Tibial nerve (tissue), 4 donors: ENCODE measurements around the gene ASIC2. TPM values are rescaled to one million over a fixed set of nuclear protein-coding genes. Genes with fewer than 3 reads are reported as not detected.

Source experiments
- DNase-seq, 2 donors: peaks; one replicate each; pipeline ENCODE4 v3.0.0-alpha.2; 2019; ENCODE audit warnings: low spot score in 2 of 2
- H3K27ac ChIP-seq, 4 donors: fragments of 200-600 bp; sonication (generic) in 3 of 4; one replicate each; pipeline ENCODE4 v1.5.1; 2017 to 2019; ENCODE audit warnings: mild to moderate bottlenecking in 1 of 4
- H3K27me3 ChIP-seq, 2 donors: fragments of 200-600 bp; sonication (generic) in 1 of 2; one replicate each; pipeline versions ENCODE4 v1.5.1 to v1.6.0; 2017 to 2019
- H3K36me3 ChIP-seq, 3 donors: fragments of 200-600 bp; sonication (generic); one replicate each; pipeline ENCODE4 v1.5.1; 2018 to 2019
- H3K4me1 ChIP-seq, 4 donors: fragments of 200-600 bp; sonication (generic) in 3 of 4; one replicate each; pipeline ENCODE4 v1.5.1; 2017 to 2019
- H3K4me3 ChIP-seq, 4 donors: fragments of 200-600 bp; sonication (generic) in 3 of 4; one replicate each; pipeline ENCODE4 v1.5.1; 2017 to 2019; ENCODE audit warnings: mild to moderate bottlenecking in 1 of 4, moderate library complexity in 1 of 4
- H3K9me3 ChIP-seq, 4 donors: fragments of 200-600 bp; sonication (generic) in 3 of 4; one replicate each; pipeline ENCODE4 v1.5.1; 2017 to 2019
- CTCF ChIP-seq, 5 experiments: fragments of 200-600 bp in 3 of 5; fragments of 450-650 bp in 2 of 5; sonication (generic) in 3 of 5; IDR thresholded peaks; one replicate each; pipeline ENCODE4 v1.5.1; 2016 to 2019; ENCODE audit warnings: antibody characterized with exemption in 5 of 5, mild to moderate bottlenecking in 3 of 5, moderate library complexity in 2 of 5
- EP300 ChIP-seq, 2 donors: sonication (generic); formaldehyde crosslinking; IDR thresholded peaks; one replicate each; pipeline ENCODE4 v1.6.1; 2017; ENCODE audit warnings: antibody characterized with exemption in 2 of 2, mild to moderate bottlenecking in 1 of 2
- POLR2A ChIP-seq, 2 donors: fragments of 450-650 bp; IDR thresholded peaks; one replicate each; pipeline ENCODE4 v1.6.1; 2017; ENCODE audit warnings: antibody characterized with exemption in 2 of 2, mild to moderate bottlenecking in 2 of 2, moderate library complexity in 2 of 2
- WGBS, 2 donors: methylation state at CpG; one replicate each; pipeline ENCODE4 v1.1.5; 2018; 5-methylcytosine and 5-hydroxymethylcytosine counted together
- total RNA-seq, 4 donors: library from RNA; depleted of rRNA; stranded (reverse); fragments of >200 nt; gene quantifications; one replicate each; pipeline ENCODE4 v1.1.0, GENCODE V29; 2016

ASIC2 gene
- total RNA-seq, 4 donors from 2014 or later = 0.21 to 1.5 (median 0.50) TPM

- TF ChIP-seq EP300 (IDR thresholded peaks at IDR 0.05) = no peak
- no peak for TF ChIP-seq CTCF (IDR thresholded peaks at IDR 0.05)
- TF ChIP-seq POLR2A (IDR thresholded peaks at IDR 0.05) = no peak
- peaks cover 0 to 4% (median 0%) of the 10 kb centered on the region in 4 donors for H3K4me1 ChIP-seq
- 43 to 49% methylated on average over 6 of the region's 6 CpGs for WGBS, 2 donors
- no peaks in the 10 kb centered on the region for H3K36me3 ChIP-seq
- no peaks in the 10 kb centered on the region for H3K27me3 ChIP-seq
- no peak overlapping the region for H3K4me3 ChIP-seq
- no peaks in the 10 kb centered on the region for H3K9me3 ChIP-seq
- H3K27ac ChIP-seq = no peak overlapping the region
- no peak for DNase-seq
These were observed 186.4 kb downstream of the ASIC2 start for GRCh38 chr17:33106525-33107165.

GRCh38 chr17:33105911-33106310, 187.2 kb downstream of the ASIC2 start:
- Histone ChIP-seq H3K27me3 (no peaks in the 10 kb centered on the region), H3K4me3 (no peak overlapping the region), H3K36me3 (no peaks in the 10 kb centered on the region), H3K9me3 (no peaks in the 10 kb centered on the region), H3K4me1 (peaks cover 0 to 4% (median 0%) of the 10 kb centered on the region in 4 donors), H3K27ac (no peak overlapping the region)
- no peak for TF ChIP-seq EP300 (IDR thresholded peaks at IDR 0.05)
- TF ChIP-seq POLR2A (IDR thresholded peaks at IDR 0.05) = no peak
- TF ChIP-seq CTCF (IDR thresholded peaks at IDR 0.05) = no peak
- 51 to 75% methylated on average over 3 of the region's 3 CpGs for WGBS, 2 donors
- no peak for DNase-seq

- WGBS, 2 donors = 77 to 86% methylated on average over 2 of the region's 2 CpGs
- TF ChIP-seq POLR2A (IDR thresholded peaks at IDR 0.05) = no peak
- no peak for TF ChIP-seq EP300 (IDR thresholded peaks at IDR 0.05)
- TF ChIP-seq CTCF (IDR thresholded peaks at IDR 0.05) = no peak
- DNase-seq = no peak
These were observed 193.2 kb downstream of the ASIC2 start for GRCh38 chr17:33099906-33100305.

GRCh38 chr17:33099252-33099651, 193.8 kb downstream of the ASIC2 start:
- Histone ChIP-seq H3K27ac (no peak overlapping the region), H3K4me1 (no peaks in the 10 kb centered on the region), H3K9me3 (no peaks in the 10 kb centered on the region), H3K27me3 (no peaks in the 10 kb centered on the region), H3K36me3 (no peaks in the 10 kb centered on the region), H3K4me3 (no peak overlapping the region)
- 87 to 91% methylated on average over 6 of the region's 6 CpGs for whole genome bisulfite sequencing, 2 donors
- no peak for TF ChIP-seq POLR2A (IDR thresholded peaks at IDR 0.05)
- no peak for TF ChIP-seq CTCF (IDR thresholded peaks at IDR 0.05)
- TF ChIP-seq EP300 (IDR thresholded peaks at IDR 0.05) = no peak
- DNase-seq = no peak

More at GRCh38 chr17:33099906-33100305, 193.2 kb downstream of the ASIC2 start:
- Histone ChIP-seq H3K4me3 (no peak overlapping the region), H3K36me3 (no peaks in the 10 kb centered on the region), H3K4me1 (no peaks in the 10 kb centered on the region), H3K27me3 (no peaks in the 10 kb centered on the region), H3K9me3 (no peaks in the 10 kb centered on the region), H3K27ac (no peak overlapping the region)

- WGBS, 2 donors = 69 to 77% methylated on average over 8 of the region's 8 CpGs
- H3K9me3 ChIP-seq = no peaks in the 10 kb centered on the region
- H3K27ac ChIP-seq = no peak overlapping the region
- no peak for DNase-seq
- no peaks in the 10 kb centered on the region for H3K27me3 ChIP-seq
- H3K4me1 ChIP-seq = no peaks in the 10 kb centered on the region
- TF ChIP-seq CTCF (IDR thresholded peaks at IDR 0.05) (no peak), POLR2A (IDR thresholded peaks at IDR 0.05) (no peak), EP300 (IDR thresholded peaks at IDR 0.05) (no peak)
- H3K36me3 ChIP-seq = no peaks in the 10 kb centered on the region
- H3K4me3 ChIP-seq = no peak overlapping the region
These were observed 195.7 kb downstream of the ASIC2 start for GRCh38 chr17:33097411-33097810.
